Astrocyte of the cerebellum (primary cell): ENCODE data around the gene XXYLT1.

Experiments used
- DNase-seq: peaks from one replicate; pipeline ENCODE4 v3.0.0-alpha.2; 2011; ENCODE audit warnings: low read depth
- H3K4me3 ChIP-seq: 2 replicates; pipeline ENCODE4 v1.5.1; 2011; ENCODE audit warnings: mild to moderate bottlenecking, low read depth, low read length, moderate library complexity
- in situ Hi-C: cut with HindIII; loops from 2 replicates; pipeline ENCODE4 v1.10.0; 2017; ENCODE audit warnings: low sequenced_read_pairs
- TF ChIP-seq, protein P1 (sequence below): IDR thresholded peaks from 2 replicates; pipeline ENCODE4 v1.5.1; 2012; ENCODE audit warnings: low read length, low read depth, moderate library complexity, mild to moderate bottlenecking; ENCODE audit errors: missing control alignments

XXYLT1 gene

DNA sequence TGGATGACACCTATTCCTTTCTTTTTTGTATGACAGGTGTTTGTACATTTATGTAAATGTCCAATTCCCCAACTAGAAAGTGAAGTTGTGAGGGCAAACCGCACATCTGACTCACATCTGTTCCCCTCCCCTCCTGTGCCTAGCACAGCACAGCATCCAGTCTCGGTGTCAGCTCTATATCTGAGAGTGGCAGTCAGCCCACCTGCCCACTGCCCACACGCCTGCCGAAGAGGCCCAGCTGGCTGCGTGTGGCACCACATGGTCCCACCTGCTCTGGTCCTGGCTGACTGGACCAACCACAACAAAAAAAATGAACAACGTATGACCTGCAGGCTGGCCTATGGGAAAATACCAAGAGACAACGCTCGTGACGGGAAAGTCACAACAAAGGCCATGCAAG, 62.8 kb downstream of the XXYLT1 start:
- DNase-seq, result no peak
- no peak overlapping the region for H3K4me3 ChIP-seq
- in situ Hi-C loops, result no loop called here
- TF ChIP-seq, protein P1, sequence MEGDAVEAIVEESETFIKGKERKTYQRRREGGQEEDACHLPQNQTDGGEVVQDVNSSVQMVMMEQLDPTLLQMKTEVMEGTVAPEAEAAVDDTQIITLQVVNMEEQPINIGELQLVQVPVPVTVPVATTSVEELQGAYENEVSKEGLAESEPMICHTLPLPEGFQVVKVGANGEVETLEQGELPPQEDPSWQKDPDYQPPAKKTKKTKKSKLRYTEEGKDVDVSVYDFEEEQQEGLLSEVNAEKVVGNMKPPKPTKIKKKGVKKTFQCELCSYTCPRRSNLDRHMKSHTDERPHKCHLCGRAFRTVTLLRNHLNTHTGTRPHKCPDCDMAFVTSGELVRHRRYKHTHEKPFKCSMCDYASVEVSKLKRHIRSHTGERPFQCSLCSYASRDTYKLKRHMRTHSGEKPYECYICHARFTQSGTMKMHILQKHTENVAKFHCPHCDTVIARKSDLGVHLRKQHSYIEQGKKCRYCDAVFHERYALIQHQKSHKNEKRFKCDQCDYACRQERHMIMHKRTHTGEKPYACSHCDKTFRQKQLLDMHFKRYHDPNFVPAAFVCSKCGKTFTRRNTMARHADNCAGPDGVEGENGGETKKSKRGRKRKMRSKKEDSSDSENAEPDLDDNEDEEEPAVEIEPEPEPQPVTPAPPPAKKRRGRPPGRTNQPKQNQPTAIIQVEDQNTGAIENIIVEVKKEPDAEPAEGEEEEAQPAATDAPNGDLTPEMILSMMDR, result no peak

- TF ChIP-seq, protein P1, result no peak
- in situ Hi-C loops, result no loop called here
- no peak for DNase-seq
- H3K4me3 ChIP-seq, result no peak overlapping the region
Observed at GRCh38 chr3:195207731-195208130, 63.2 kb downstream of the XXYLT1 start.

DNA sequence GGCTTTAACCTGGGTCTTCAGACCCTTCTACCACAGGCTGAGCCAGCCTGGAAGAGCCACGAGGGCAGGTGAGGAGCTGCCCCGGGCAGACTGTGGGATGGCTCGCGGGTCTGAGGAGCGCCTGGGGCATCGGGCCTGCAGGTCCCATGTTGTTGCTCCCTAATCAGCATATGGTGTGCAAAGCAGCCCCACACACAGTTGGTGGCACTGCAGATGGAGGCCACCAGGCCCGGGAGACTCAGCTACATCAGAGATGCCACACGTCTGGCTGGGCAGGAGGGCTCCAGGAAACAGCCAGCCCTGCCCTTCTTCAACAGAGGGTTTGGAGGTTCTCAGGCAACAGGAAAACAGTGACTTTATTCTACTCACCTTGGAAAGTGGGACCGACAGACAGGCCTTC, 63.9 kb downstream of the XXYLT1 start:
- no peak overlapping the region for H3K4me3 ChIP-seq
- no peak for DNase-seq
- TF ChIP-seq, protein P1, result no peak
- in situ Hi-C loops, result no loop called here

DNA sequence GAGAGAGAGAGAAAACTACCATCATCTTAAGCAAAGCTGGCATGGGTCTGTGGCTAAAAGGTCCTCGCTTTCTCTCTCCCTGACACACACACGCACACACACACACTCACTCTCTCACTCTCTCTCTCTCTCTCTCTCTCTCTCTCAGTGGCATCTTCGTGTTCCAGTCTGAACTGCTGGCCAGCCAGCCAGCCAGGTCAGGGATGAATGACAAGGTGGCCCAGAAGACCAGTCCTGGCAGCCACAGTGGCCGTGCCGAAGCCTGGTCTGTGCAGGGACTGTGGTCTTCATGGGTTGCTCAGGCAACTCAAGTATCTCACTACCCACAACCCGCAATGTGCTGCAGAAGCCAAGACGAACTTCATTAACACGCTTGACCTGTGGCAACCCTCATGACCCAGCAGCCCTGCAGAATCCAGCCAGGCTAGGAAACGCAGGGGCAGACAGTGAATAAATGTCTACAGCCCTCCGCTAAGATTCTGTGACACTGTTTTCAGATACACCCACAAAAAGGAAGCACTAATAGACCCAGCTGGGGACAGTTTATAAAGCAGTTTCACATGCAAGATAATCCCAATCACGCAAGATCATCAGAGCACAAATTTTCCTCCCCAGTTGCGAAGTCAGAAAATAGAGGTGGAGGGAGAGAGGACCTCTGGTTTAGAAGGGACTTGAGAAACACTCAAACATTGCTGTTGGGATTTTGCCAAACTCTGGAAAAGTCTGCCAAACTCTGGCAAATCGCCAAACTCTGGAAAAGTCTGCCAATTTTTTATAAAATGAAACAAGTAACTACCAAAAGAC, 66.4 kb downstream of the XXYLT1 start:
- DNase-seq, result no peak
- in situ Hi-C loops, result no loop called here
- H3K4me3 ChIP-seq, result no peak overlapping the region
- TF ChIP-seq, protein P1, result no peak

- DNase-seq, result no peak
- in situ Hi-C loops, result no loop called here
- H3K4me3 ChIP-seq, result no peak overlapping the region
- TF ChIP-seq, protein P1, result no peak
Observed at GRCh38 chr3:195203606-195204005, 67.4 kb downstream of the XXYLT1 start.

DNA sequence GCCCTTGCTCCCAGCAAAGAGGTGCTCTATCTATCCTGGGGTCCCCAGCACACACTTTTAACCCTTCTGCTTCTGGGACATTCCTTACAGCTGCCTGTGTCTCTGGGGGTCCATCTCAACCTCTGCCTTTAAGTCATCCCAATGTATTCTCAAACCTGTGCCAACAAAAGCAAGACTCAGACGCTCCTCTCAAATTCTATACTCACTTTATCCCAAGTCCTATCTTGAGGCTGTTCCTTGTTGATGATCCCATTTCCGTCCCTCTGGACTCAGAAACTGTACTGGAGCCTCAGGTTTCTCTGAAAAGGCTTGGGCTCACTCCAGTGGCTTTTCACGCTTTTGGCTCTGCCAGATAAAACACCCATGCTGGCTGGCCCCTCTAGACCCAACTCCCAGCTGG, 69.7 kb downstream of the XXYLT1 start:
- TF ChIP-seq, protein P1, result no peak
- no peak overlapping the region for H3K4me3 ChIP-seq
- DNase-seq, result no peak
- in situ Hi-C loops, result no loop called here
